Islet of Langerhans (tissue), 1 donor: ENCODE data around the gene TSSC4.

ENCODE experiments used
- FAIRE-seq: peaks from one replicate; lab custom pipeline; 2011; peaks lifted over from hg19 to GRCh38; lab: Jason Lieb, UNC

Gene TSSC4

GRCh38 chr11:2401436-2401984, 960 bp downstream of the TSSC4 start:
- FAIRE-seq = no peak

- no peak for FAIRE-seq
These were observed 1.6 kb downstream of the TSSC4 start for GRCh38 chr11:2402106-2402505.

- no peak for FAIRE-seq
These were observed 2.5 kb downstream of the TSSC4 start for GRCh38 chr11:2402890-2403645.

- no peak for FAIRE-seq
These were observed 4.2 kb downstream of the TSSC4 start for GRCh38 chr11:2404735-2405196.

GRCh38 chr11:2406451-2406850, 5.9 kb downstream of the TSSC4 start:
- FAIRE-seq = no peak

GRCh38 chr11:2406878-2407410, 6.4 kb downstream of the TSSC4 start:
- no peak for FAIRE-seq

GRCh38 chr11:2408671-2409070, 8.1 kb downstream of the TSSC4 start:
- no peak for FAIRE-seq

- no peak for FAIRE-seq
These were observed 8.6 kb downstream of the TSSC4 start for GRCh38 chr11:2409126-2409525.

- no peak for FAIRE-seq
These were observed 9.3 kb downstream of the TSSC4 start for GRCh38 chr11:2409611-2410468.

- FAIRE-seq = no peak
These were observed 10.1 kb downstream of the TSSC4 start for GRCh38 chr11:2410616-2411015.

- no peak for FAIRE-seq
These were observed 11.1 kb downstream of the TSSC4 start for GRCh38 chr11:2411446-2412305.

GRCh38 chr11:2412323-2412722, 11.8 kb downstream of the TSSC4 start:
- FAIRE-seq = no peak

- FAIRE-seq = no peak
These were observed 13.4 kb downstream of the TSSC4 start for GRCh38 chr11:2413742-2414579.

GRCh38 chr11:2414616-2415015, 14.1 kb downstream of the TSSC4 start:
- no peak for FAIRE-seq

- FAIRE-seq = no peak
These were observed 14.6 kb downstream of the TSSC4 start for GRCh38 chr11:2415171-2415570.

- no peak for FAIRE-seq
These were observed 15.2 kb downstream of the TSSC4 start for GRCh38 chr11:2415601-2416380.

- no peak for FAIRE-seq
These were observed 16.2 kb downstream of the TSSC4 start for GRCh38 chr11:2416765-2417164.

GRCh38 chr11:2417856-2418692, 17.5 kb downstream of the TSSC4 start:
- FAIRE-seq = no peak

- FAIRE-seq = no peak
These were observed 18.3 kb downstream of the TSSC4 start for GRCh38 chr11:2418693-2419360.
